ENCODE data around the gene NID1. TPM values are rescaled to one million over a fixed set of nuclear protein-coding genes. Genes with fewer than 3 reads are reported as not detected.
A peak's percentile ranks its signal among the peaks of the same experiment; 100 is the strongest.

The NID1 gene
- total RNA-seq, result under 1 TPM; 0.12 to 0.29 TPM

- no peak within 1 kb of the TSS for H3K27ac Mint-ChIP-seq
These were observed at the start of gene NID1 for GRCh38 chr1:236064674-236065508. Gene NID1, minus strand, starts transcription at chr1:236065090. Its CDS starts 11 bp downstream, at chr1:236065079.

DNA sequence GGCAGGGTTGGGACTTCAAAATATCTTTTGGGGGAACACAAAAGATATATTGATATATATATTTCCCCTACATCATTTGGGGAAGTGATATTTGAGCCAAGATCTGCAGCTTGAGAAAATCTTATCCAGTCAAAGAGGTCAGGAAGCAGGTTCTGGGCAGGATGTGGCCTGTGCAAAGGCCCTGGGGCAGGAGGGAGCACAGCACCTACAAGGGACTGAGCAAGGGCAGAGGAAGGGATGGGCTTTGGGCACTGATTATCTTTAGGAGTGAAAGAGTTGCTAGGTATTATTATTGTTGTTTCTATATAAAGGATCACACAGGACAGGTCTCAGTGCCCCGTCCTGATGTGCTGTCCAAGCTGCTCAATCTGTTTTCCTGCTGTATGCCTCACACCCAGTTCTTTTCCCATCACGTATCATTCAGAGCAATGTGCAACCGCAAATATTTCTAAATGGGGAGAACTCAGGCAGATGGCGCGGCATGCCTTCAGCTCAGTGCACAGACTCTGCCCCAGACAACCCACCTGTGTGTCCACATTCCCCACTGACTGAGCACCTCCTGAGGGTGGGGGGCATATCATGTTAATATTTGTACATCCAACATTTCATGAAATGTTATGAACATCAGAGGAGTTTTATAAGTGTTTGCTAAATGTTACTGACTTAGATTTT lies 49.3 kb upstream of the NID1 start:
- Mint-ChIP-seq H3K4me1 (ENCODE audit: low read depth) (no peaks in the 10 kb centered on the region), H3K27me3 (ENCODE audit: low read depth) (peaks cover 16% of the 10 kb centered on the region), H3K4me3 (no peak overlapping the region), H3K36me3 (ENCODE audit: insufficient read depth in 2 of 2) (no peaks in the 10 kb centered on the region), H3K27ac (no peak overlapping the region), H3K9me3 (no peaks in the 10 kb centered on the region)
- DNase-seq (no peak), ATAC-seq (replicated peaks in 1 of 2) (no peak)

More at GRCh38 chr1:236064674-236065508, at the start of gene NID1:
- DNase-seq, result peak; percentile 31 to 42
- Mint-ChIP-seq H3K9me3 (no peaks in the 10 kb centered on the region), H3K4me3 (peak within 1 kb of the TSS; percentile 73 to 80), H3K36me3 (ENCODE audit: insufficient read depth in 2 of 2) (peaks cover 0 to 2% of the 10 kb centered on the region in 2 donors), H3K4me1 (ENCODE audit: low read depth) (peaks cover 25% of the 10 kb centered on the region), H3K27me3 (ENCODE audit: low read depth) (peaks cover 57% of the 10 kb centered on the region)
- ATAC-seq (replicated peaks in 1 of 2), result peak; percentile 37 to 54

GRCh38 chr1:236113324-236114032 lies 48.6 kb upstream of the NID1 start:
- Mint-ChIP-seq H3K27me3 (ENCODE audit: low read depth) (peaks cover 11% of the 10 kb centered on the region), H3K27ac (no peak overlapping the region), H3K9me3 (no peaks in the 10 kb centered on the region), H3K36me3 (ENCODE audit: insufficient read depth in 2 of 2) (no peaks in the 10 kb centered on the region), H3K4me1 (ENCODE audit: low read depth) (no peaks in the 10 kb centered on the region), H3K4me3 (no peak overlapping the region)
- ATAC-seq (replicated peaks in 1 of 2), result no peak
- DNase-seq, result no peak

- Mint-ChIP-seq H3K9me3 (no peaks in the 10 kb centered on the region), H3K4me1 (ENCODE audit: low read depth) (no peaks in the 10 kb centered on the region), H3K27ac (no peak overlapping the region), H3K4me3 (no peak overlapping the region), H3K36me3 (ENCODE audit: insufficient read depth in 2 of 2) (no peaks in the 10 kb centered on the region), H3K27me3 (ENCODE audit: low read depth) (peaks cover 4% of the 10 kb centered on the region)
- DNase-seq, result no peak
- ATAC-seq (replicated peaks in 1 of 2), result no peak
These were observed 47.4 kb upstream of the NID1 start for GRCh38 chr1:236112332-236112627.

DNA sequence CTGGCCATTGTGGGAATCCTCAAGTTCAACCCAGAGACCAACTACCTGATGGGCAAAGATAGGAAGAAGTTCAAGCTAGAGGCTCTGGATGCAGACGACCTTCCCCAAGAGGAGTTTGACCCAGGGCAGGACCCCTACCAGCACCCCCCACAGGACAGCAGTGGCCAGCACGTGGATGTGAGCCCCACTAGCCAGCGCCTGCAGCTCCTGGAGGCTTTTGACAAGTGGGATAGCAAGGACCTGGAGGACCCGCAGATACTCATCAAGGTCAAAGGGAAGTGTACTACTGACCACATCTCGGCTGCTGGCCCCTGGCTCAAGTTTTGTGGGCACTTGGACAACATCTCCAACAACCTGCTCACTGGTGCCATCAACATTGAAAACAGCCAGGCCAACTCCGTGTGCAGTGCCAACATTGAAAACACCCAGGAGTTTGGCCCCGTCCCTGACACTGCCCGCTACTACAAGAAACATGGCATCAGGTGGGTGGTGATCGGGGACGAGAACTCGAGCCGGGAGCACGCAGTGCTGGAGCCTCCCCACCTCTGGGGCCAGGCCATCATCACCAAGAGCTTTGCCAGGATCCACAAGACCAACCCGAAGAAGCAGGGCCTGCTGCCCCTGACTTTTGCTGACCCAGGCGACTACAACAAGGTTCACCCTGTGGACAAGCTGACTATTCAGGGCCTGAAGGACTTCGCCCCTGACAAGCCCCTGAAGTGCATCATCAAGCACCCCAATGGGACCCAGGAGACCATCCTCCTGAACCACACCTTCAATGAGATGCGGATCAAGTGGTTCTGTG lies 46.8 kb upstream of the NID1 start:
- Mint-ChIP-seq H3K4me3 (no peak overlapping the region), H3K4me1 (ENCODE audit: low read depth) (no peaks in the 10 kb centered on the region), H3K27ac (no peak overlapping the region), H3K9me3 (no peaks in the 10 kb centered on the region), H3K27me3 (ENCODE audit: low read depth) (peaks cover 6% of the 10 kb centered on the region), H3K36me3 (ENCODE audit: insufficient read depth in 2 of 2) (no peaks in the 10 kb centered on the region)
- DNase-seq, result no peak
- ATAC-seq (replicated peaks in 1 of 2), result no peak

DNA sequence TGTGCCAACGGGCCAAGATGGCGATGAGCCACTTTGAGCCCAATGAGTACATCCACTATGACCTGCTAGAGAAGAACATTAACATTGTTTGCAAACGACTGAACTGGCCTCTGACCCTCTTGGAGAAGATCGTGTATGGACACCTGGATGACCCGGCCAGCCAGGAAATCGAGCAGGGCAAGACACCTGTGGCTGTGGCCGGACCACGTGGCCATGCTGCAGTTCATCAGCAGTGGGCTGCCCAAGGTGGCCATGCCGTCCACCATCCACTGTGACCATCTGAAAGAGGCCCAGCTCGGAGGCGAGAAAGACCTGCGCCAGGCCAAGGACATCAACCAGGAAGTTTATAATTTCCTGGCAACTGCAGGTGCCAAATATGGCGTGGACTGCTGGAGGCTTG lies 45.2 kb upstream of the NID1 start:
- Mint-ChIP-seq H3K36me3 (ENCODE audit: insufficient read depth in 2 of 2) (no peaks in the 10 kb centered on the region), H3K4me3 (no peak overlapping the region), H3K27ac (no peak overlapping the region), H3K27me3 (ENCODE audit: low read depth) (peaks cover 6% of the 10 kb centered on the region), H3K4me1 (ENCODE audit: low read depth) (no peaks in the 10 kb centered on the region), H3K9me3 (no peaks in the 10 kb centered on the region)
- DNase-seq (no peak), ATAC-seq (replicated peaks in 1 of 2) (no peak)

DNA sequence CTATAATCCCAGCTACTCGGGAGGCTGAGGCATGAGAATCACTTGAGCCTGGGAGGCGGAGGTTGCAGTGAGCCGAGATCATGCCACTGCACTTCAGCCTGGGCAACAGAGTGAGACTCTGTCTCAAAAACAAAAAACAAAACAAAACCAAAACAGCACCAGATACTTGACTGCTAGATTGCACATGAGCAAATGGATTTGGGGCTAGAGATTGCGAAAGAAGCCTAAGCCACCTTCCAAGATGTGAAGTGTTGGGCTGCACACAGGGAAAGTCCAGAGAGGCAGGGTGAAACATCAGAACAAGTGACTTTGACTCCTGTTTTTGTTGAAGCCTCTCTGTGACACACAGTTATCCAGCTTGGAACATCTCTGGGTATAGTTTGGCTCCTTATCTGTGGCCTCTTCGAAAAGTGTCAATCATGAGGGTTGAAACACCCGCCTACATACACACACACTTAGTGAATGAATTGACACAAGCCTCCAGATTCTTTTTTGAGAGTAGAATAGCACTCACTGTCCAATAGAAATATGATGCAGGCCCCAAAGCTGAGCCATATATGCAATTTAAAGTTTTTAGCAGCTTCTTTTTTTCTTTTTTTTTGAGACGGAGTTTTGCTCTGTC lies 43.2 kb upstream of the NID1 start:
- H3K9me3 Mint-ChIP-seq, result no peaks in the 10 kb centered on the region
- DNase-seq (no peak), ATAC-seq (replicated peaks in 1 of 2) (no peak)
- H3K27me3 Mint-ChIP-seq (ENCODE audit: low read depth), result peaks cover 6% of the 10 kb centered on the region
- H3K36me3 Mint-ChIP-seq (ENCODE audit: insufficient read depth in 2 of 2), result no peaks in the 10 kb centered on the region
- no peak overlapping the region for H3K4me3 Mint-ChIP-seq
- no peaks in the 10 kb centered on the region for H3K4me1 Mint-ChIP-seq (ENCODE audit: low read depth)
- H3K27ac Mint-ChIP-seq, result no peak overlapping the region

GRCh38 chr1:236107121-236107907 lies 42.4 kb upstream of the NID1 start:
- Mint-ChIP-seq H3K27ac (no peak overlapping the region), H3K36me3 (ENCODE audit: insufficient read depth in 2 of 2) (no peaks in the 10 kb centered on the region), H3K9me3 (no peaks in the 10 kb centered on the region), H3K27me3 (ENCODE audit: low read depth) (peaks cover 6% of the 10 kb centered on the region), H3K4me3 (no peak overlapping the region), H3K4me1 (ENCODE audit: low read depth) (no peaks in the 10 kb centered on the region)
- DNase-seq (no peak), ATAC-seq (replicated peaks in 1 of 2) (no peak)

DNA sequence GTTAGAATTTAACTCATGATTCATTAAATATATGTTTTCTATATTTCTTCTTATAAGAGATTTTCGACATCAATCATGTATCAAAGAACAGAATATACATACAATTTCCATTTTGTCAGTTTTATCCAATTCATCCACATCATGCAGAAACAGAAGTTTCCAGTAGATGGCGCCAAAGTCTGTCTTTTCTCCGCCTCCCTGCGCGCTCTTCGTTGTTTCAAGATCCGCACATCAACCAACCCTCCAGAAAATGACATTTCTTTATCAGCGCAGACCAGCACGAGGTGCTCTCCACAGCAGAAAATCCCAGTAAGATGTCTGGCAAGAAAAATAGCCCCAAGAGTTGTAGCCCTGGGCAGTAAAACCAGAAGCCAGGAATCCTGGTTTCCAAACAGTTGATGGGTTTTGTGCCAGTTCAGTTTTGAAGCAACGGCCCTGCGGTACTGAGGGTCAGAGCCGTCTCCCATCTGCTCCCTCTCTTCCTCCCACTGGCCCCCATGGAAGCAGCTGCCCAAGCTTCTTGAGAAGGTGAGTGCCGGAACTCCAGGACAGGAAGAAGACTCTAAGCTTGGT lies 38.8 kb upstream of the NID1 start:
- ATAC-seq (replicated peaks in 1 of 2) (peak; percentile 27 to 64), DNase-seq (peak; percentile 53 to 71)
- Mint-ChIP-seq H3K4me1 (ENCODE audit: low read depth) (no peaks in the 10 kb centered on the region), H3K36me3 (ENCODE audit: insufficient read depth in 2 of 2) (peaks cover 0 to 1% of the 10 kb centered on the region in 2 donors), H3K9me3 (no peaks in the 10 kb centered on the region), H3K27me3 (ENCODE audit: low read depth) (peaks cover 6% of the 10 kb centered on the region), H3K27ac (no peak overlapping the region), H3K4me3 (no peak overlapping the region)

DNA sequence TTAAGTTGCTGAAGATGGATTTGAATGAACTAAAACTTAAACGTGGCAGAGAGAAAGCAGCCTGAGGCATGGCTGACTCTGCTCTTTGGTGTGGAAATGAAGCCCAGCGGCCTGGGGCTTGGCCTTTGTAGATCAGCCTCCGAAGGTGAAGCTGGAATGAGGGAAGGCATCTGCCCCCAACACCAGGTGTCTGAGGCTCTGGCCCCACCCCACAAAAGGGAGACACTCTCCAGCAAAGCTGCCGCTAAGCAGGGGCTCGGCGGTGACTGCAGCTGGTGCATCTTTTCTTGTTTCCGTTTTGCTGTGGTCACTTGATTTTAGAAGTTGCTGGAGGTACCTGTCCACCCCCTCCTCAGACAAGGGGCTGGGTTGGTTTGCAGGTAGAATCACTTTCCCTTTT lies 38.2 kb upstream of the NID1 start:
- Mint-ChIP-seq H3K27ac (no peak overlapping the region), H3K36me3 (ENCODE audit: insufficient read depth in 2 of 2) (peaks cover 0 to 1% of the 10 kb centered on the region in 2 donors), H3K9me3 (no peaks in the 10 kb centered on the region), H3K4me3 (no peak overlapping the region), H3K4me1 (ENCODE audit: low read depth) (no peaks in the 10 kb centered on the region), H3K27me3 (ENCODE audit: low read depth) (peaks cover 6% of the 10 kb centered on the region)
- ATAC-seq (replicated peaks in 1 of 2), result no peak
- DNase-seq, result no peak

DNA sequence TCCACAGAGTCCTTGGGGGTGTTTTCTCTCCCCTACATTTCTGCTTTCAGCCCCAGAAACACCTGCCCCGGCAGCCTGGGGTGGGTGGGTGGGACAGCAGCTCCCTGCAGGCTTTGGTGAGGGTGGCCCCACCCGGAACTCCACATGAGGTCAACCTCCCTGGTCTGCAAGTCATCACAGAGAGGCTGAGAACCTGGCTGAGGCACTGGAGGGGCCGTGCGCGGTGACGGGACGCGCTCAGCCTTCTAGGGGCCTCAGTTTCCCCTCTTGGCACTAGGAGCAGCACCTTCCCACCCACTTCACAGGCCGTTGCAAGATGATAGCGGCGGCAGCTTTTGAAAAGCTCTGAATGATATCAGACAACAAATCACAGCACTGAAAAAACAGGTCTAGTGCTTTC lies 37.7 kb upstream of the NID1 start:
- no peaks in the 10 kb centered on the region for H3K9me3 Mint-ChIP-seq
- no peak overlapping the region for H3K4me3 Mint-ChIP-seq
- H3K27me3 Mint-ChIP-seq (ENCODE audit: low read depth), result peaks cover 5% of the 10 kb centered on the region
- no peak overlapping the region for H3K27ac Mint-ChIP-seq
- H3K4me1 Mint-ChIP-seq (ENCODE audit: low read depth), result peaks cover 2% of the 10 kb centered on the region
- ATAC-seq (replicated peaks in 1 of 2) (no peak), DNase-seq (no peak)
- H3K36me3 Mint-ChIP-seq (ENCODE audit: insufficient read depth in 2 of 2), result peaks cover 0 to 1% of the 10 kb centered on the region in 2 donors
